Activated CD8-positive, alpha-beta memory T cell treated with anti-CD3 and anti-CD28 coated beads, Interleukin-2, amount 50 U/mL, for 1 hour (primary cell): ENCODE results near the gene WDR5.

Experiments used
- DNase-seq: peaks from one replicate; pipeline ENCODE4 v3.0.0-alpha.2; 2020; ENCODE audit errors: extremely low read depth

The WDR5 gene

DNA sequence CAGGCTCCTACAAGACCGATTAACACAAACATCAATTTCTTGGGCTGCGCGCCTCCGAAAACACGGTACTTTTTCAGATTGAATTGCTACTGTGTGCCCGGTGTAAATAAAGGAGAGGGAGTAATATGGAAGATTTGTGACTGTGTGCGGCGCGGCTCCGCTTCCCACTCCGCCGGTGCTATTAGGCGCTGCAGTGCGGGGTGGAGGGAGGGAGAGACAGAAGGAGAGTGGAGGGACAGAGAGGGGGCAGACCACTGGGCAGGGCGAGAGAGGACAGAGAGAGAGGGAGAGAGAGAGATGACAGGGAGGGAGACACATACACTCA lies 53.2 kb downstream of the WDR5 start:
- DNase-seq: no peak

DNA sequence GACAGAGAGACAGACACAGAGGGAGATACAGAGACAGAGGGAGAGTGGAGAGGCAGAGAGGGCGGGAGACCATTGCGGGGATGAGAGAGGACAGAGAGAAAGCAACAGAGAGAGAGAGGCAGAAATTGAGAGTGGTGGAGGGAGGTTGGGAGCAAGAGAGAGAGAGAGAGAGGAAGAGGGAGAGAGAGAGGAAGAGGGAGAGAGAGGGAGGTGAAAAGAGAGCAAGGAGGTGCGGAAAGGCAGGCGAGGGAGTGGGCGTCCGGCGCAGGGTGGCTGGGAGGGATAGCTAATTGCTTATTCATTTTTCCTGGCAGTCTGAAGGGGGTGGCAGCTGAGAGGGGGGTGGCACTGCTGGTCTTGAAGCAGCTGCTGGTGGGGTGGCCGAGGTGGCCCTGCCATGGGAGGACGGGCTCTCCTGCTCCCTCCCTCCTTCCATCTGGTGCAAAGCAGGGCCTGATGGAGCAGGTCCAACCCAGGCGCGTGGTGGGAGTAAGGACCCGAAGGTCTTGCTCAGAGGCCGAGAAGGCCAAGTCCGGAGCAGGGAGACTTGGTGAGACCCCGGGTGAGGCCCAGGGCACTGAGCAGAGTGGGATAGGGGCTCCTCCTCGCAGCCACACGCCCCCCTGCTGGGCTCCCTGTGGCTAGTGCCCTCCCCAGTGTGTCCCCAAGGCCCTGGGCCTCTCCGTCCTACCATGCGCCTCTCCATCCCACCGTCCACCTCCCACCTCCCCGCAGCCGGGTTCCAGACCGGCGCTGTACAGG lies 53.8 kb downstream of the WDR5 start:
- no peak for DNase-seq

DNA sequence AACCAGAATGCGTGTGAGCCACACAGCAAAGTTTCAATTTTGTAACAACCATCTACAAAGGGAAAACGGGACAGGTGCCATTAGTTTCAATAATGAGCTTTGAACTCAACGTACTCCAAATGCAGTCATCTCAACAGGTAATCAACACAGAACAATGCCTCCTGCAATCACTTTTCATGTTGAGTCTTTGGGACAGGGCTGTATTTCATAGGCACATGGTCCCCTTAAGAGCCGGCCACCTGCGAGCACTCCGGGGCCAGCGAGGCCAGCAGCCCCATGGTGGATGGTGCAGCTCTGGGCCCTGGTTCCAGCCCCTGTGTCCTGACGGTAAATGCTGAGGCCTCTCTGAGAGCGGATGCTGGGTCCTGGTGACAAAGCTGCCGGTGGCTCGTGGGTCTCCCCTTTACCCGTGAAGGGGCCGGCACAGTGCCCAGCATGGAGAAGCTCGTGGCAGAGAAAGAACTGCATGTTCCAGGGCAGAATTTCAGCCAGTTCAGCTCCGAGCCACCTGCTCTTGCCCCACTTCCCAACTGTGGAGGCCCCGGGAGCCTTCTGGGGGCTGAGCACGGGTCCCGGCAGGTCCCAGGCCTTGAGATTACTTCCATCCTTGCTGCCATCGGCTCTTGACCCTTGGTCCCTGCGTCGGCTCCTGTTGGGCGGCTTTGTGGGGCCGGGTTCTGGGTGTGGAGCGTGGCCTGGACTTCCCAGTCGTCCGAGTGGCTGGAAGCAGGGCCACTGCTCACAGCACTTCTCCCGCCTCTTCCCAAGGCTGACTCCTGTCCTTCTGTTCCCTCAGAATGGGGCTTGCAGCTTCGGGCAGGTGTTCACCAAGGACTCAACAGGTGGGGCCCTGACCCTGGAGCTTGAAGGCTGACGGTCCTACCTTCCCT lies 54.6 kb downstream of the WDR5 start:
- DNase-seq: no peak

DNA sequence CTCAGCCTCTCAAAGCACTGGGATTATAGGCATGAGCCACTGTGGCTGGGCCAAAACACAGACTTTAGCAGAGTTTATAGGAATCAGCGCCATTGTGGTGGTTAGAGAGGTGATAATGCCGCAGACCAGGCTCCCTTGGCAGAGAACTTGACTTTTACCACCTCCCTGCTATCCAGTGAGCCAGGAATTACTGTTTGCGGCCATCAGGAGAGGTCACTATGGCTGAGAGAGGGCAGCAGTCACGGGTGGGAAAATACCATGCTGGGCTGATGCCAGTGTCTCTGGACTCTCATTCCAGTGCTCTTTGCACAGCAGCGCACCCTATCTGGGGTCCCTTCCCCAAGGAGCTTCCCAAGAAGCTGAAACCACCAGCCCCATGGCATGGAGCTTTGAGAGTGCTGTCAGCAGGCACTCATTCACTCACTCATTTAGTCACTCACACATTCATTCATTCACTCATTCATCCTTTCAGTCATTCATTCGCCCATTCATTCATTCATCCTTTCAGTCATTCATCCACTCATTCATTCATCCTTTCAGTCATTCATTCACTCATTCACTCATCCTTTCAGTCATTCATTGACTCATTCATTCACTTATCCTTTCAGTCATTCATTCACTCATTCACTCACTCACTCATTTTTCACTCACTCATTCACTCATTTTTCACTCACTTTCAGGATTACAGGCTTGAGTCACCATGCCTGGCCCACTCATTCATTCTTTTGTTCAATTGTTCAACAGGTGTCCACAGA lies 55.8 kb downstream of the WDR5 start:
- no peak for DNase-seq

DNA sequence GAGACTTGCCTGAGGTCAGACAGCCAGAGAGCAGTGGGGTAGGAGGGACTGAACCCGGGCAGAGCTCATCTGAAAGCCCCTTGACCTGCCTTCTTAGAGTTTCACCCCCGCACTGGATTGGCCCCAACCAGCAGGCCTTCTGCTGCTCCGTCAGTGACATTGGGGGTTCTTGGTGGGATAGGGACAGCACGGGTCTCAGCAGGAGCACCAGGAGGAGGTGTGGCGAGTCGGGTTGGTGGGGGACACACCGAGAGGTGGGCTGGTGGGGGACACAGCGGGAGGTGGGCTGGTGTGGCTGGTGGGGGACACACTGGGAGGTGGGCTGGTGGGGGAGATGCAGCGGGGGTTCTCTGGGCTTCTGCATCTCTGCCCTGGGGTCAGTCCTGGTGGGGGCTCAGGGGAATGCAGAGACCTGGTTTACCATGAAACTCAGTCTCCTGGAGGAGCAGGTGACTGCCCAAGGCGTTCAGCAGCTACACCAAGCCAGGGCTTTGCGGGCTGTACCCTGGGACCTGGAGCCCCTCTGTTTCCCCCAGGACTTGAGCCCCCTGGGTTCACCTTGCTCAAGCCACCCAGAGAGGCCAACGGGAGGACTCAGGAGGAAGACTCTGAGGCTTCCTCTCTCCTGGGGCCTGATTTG lies 56.5 kb downstream of the WDR5 start:
- no peak for DNase-seq

DNA sequence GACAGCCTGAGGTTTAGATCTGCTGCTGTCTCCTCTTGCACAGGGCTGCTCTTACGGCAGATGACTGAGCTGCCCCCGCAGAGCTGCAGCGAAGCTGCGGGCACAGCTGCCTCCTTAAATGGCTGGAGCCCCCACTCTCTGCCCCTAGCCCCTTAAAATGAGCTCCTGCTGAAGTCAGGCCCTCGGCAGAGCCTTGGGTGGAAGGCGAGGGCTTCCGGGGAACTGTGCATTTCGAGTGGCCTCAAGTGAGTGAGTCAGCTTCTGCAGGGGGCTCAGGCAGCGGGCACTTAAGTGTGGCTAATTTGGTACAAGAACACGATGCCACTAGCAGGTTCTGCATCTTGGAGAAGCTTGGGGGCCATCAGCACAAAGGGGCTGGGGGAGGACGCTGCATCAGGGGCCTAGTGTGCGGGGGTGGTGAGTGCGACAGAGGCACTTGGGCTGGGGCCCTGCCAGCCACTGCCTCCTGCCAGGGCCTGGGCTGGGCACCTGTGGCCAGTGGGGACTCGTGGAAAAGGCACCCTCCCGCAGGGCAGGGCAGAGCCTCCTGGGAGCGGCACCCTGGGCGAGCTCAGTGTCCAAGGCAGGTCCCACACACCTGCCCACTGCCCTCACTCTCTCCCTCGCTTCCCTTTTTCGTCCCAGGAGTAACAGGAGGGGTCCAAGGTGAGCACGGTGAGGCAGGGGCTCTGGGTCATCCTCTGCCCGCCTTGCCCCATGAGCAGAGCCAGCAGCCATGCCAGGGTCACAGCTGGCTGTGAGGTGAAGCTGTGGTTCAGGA lies 57.3 kb downstream of the WDR5 start:
- no peak for DNase-seq

DNA sequence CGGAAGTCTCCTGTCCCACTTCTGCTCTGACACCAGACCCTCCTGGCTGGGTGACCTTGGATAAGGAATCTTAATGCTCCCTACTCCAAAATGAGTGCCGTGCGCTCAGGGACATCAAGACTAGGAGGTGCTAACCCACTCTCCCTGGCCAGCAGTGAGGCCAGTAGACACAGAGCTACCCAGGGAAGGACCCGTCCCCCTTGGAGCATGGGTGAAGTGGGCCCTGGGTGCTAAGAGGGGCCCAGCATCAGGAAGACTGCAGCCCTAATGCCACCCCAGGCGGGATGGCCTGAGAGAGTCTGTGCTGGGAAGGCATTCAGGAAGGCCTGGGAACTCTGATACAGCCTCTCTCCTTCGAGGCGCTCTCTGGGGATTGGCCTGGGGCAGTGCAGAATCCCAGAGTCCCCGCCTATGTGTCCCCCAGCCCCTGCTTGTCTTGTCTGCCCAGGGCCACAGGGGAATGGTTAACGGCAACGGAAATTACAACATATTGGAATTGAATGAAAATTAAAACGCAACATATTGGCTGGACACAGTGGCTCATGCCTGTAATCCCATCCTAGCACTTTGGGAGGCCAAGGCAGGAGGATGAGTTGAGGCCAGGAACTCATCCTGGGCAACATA lies 58.1 kb downstream of the WDR5 start:
- DNase-seq: no peak

DNA sequence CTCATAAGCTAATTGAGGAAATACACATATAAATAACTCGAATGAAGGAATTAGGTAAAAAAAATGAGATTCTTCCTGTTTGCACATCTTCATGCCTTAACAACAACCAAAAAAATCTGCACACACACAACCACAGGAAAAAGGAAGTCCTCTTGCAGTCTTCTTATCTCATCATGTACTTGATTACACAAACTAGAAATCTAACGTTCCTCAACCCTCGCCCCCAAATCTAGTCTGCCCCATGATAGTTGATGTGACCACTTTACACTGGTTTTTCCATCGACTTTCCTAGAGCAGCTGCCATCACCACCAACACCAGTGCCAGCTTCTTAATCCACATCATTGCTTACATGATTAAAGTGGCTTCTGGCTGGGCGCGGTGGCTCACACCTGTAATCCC lies 59.7 kb downstream of the WDR5 start:
- no peak for DNase-seq

DNA sequence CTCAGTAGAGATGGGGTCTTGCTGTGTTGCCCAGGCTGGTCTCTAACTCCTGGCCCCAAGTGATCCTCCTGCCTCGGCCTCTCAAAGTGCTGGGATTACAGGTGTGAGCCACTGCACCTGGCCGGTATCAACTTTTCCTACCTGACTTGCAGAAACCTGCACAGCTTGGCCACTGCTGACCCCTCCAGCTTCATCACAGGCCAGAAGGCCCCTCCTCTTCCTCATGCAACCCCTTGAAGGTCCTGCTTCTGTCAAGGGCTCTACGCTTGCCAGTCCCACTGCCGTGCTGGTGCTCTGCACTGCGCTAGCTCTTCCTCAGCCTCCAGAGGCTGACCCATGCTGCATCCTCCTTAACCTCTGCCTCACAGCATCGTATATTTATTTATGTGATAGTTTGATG lies 61.0 kb downstream of the WDR5 start:
- DNase-seq: no peak

DNA sequence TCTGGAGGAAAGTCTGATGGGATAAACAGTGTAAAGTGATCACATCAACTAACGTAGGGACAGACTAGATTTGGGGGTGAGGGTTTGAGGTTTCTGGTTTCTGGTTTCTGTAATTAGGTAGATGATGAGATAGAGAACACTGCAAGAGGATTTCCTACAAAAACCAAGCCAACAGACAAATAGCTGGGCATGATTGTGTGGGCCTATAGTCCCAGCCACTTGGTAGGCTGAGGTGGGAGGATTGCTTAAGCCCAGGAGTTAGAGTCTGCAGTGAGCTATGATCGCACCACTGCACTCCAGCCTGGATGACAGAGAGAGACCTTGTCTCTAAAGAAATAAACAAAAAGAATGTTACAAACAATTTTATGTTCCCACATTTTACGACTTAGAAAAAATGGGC lies 62.9 kb downstream of the WDR5 start:
- no peak for DNase-seq

DNA sequence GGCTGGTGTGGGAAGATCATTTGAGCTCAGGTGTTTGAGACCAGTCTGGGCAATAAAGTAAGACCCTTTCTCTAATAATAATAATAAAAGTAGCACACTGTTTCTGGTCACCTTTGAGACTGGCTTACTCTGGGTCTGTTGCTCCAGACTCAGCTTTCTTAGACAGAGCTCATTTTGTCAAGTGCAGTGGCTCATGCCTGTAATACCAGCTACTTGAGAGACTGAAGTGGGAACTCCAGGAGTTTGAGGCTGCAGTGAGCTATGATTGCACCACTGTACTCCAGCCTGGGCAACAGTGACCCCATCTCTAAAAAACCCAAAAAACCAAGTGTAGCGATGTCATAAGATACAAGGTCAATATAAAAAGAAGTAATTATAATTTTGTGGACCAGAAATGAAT lies 64.8 kb downstream of the WDR5 start:
- DNase-seq: no peak

DNA sequence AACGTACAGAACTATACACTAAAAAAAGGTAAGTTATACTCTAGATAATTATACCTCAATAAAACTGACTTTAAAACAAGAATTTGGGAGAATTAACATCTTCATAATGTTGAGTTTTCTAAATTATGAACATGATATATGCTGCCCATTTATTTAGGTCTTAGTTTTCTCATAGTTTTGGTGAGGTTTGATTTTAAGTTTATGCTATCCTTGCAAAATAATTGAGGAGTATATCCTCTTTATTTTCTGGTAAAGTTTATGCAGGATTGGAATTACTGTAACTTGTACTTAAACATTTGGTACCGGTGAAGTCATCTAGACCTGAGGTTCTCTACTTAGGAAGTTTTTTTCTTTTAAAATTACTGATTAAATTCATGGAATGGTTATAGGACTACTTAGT lies 67.3 kb downstream of the WDR5 start:
- DNase-seq: no peak

DNA sequence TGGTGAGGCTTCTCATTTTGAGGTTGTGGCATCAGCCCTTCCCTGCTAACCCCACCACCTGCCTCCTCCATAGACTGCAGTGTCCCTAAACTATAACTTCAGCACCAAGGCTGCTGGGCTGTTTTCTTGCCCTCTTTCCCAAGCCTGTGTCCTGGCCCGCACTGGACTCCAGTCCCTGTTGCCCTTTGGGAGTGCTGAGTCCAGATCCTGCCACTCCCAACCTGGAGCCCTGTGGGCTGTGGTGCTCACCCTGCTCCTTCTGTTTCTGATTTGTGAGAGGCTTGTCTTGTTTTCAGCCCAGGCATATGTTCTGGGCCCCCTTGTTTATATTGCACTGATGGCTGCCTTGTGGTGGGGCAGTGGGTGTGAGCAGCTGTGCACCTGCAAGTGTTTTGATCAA lies 68.2 kb downstream of the WDR5 start:
- no peak for DNase-seq

DNA sequence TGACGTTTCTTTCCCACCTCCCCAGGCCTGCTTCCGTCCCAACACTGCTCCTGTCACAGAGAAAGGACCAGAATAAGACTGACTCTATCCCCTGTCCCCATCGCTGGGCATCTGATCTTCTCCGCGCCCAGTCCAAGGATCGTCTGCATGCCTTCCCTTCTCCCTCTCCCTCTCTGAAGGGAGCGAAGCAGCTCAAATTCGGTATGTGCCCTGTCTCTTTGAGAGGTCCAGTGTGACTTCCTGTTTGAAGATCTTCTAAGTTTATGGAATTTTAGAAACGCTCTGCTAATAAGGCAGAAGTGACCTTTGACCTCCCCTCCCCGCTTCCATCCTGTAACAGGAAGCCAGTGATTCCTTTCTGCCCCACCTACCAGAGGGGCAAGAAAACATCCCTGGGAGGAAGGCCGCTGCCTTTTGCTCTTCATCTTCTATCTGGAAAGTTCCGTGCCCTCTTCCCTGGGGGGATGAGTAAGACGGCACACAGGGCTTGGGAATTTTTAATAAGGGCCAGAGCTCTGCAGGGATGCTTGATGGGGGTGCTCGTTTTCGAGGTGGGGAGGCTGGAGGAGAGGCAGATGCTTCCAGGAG lies 69.2 kb downstream of the WDR5 start:
- DNase-seq: no peak

DNA sequence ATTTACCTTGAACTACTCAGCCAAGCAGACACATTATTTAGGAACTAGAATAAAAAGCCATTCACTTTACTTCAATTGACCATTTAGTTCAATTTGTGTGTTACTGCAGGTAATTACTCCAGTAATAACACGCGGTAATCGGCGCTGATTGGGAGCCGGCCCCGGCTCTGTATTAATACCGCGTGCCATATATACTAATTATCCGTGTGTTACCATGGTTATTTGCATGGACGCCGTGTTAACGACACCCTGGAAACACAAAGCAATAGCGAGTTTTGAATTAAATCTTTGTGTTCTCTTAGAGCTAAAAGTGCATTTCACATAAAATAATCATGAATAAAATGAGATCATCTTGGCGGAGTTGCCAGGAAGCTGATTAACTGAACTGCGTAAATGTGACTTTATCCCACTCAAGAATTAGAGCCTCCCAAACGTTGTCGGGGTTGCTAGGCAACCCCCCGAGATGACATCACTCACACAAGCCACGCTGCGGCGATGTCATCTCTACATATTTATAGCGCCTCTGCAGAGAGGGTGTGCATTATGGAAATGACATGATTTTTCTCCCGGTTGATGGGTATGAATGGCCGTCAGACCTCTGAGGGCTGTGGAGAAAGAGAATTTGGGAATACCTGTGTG lies 69.9 kb downstream of the WDR5 start:
- DNase-seq: no peak

DNA sequence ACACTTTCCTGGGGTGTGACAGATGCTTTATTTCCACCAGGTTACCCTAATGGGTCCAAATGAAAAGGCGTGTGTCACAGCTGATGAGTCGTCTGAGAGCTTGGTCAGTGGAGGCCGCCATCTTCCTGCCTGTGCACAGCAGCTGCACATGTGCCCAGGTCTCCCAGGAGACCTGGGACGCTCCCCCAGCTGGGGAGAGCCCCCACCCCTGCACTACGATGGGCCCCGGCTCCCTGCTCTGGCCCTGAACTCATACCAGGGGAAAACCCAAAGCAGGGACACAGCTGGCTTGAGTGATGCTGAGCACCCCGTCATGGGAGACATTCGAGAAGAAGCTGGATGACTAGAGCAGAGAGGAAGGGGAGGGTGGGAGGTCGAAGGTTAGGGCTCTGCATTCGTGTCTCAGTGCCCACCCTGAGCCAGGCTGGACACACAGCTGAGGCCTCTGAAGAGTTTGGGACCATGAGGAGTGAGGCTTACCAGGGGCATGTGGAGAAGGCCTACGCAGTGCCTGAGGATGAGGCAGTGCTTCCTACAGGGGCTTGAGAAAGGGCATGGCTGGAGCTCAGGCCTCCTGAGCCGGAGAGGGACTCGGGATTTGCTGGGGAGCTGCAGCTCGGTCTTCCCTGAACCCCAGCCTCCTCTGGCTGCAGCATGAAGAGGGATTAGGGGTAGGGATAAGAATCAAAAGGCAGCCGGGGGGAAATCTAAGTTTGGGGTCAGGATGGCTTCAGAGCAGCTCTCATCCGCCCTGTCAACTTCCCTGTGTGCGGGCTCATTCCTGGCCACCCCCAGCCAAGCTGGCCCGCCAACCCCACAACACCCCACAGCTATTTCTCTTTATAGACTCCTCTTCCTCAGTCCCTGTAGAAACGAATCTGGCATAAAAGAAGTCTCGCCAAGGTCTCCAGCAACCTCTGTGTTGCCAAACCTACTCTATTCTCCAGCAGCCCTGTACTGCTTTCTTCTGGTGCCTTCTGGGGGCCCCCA lies 70.7 kb downstream of the WDR5 start:
- no peak for DNase-seq

DNA sequence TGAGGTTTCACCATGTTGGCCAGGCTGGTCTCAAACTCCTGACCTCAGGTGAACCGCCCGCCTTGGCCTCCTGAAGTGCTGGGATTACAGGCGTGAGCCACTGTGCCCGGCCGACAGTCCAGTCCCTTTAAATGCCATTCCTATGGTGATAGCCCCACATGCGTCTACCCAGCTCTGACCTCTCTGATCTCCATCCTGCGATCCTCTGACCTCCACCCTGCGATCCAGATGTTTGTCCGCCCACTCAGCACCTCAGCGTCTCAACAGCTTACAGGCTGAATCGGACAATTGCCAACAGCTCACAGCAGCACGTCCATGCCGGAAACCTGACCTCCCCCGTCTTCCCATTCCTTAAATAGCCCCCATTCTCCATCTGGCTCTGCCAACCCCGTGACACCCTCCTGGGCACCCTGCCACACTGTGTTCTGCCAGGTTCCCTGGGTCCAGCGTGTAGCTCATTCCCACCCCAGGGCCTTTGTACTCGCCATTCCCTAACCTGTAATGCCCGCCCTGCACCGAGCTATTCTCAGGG lies 72.5 kb downstream of the WDR5 start:
- DNase-seq: no peak

DNA sequence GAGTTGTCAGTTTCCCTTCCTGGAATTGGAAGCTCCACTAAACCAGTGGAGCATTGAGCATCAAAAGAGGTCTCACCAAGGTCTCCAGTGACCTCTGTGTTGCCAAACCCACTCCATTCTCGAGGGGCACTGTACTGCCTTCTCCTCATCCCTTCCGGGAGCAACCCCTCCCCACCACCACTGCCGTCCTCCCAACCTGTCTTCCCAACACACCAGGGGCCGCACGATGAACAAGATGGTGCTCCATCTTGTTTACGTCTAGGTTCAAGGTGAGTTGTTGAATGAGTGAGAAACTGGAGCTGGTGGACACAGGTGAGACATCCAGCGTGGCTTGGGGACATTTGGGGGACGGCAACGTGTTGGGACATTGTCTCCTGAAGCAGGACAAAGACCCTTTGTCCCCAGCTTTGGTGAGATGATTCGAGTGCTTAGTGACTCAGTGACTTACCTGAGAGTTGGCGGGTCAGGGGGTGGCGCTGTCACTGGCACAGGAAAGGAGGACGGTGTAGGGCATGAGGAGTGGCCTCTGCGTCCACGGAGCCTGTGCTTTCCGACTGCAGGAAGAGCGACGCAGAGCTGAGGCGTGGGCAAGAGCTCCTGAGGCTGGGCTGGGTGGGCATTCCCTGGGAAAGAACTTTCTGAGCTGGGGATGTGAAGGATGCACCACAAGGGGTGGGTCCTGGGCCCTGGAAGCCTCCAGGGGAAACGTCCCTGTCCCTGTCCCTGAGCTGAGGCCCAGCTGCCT lies 73.3 kb downstream of the WDR5 start:
- no peak for DNase-seq
